HCT116 (cell line): ENCODE data around the gene HIBADH. TPM values are rescaled to one million over a fixed set of nuclear protein-coding genes. Genes with fewer than 3 reads are reported as not detected.

ENCODE experiments used
- ATAC-seq: fragments of 200-7000 bp; cut with Tn5 transposase; 2 replicates; pipeline ENCODE4 v1.9.1; 2020; ENCODE audit warnings: mild to moderate bottlenecking, moderate library complexity
- BruUV-seq: library from RNA; stranded (reverse); fragments of 400-500 nt; replicated peaks from 2 replicates; lab custom pipeline; 2021; lab: Mats Ljungman, UMichigan
- CTCF ChIA-PET: fragments of 300-600 bp; sonication (Branson Sonifier 250); formaldehyde crosslinking; loops from one replicate; lab custom pipeline; 2021; ENCODE audit warnings: antibody characterized with exemption; lab: Charles Lee
- POLR2A ChIA-PET: fragments of 300-600, 350-600 bp; sonication (Branson Sonifier 250); formaldehyde crosslinking; loops from one replicate; lab custom pipeline; 2021; ENCODE audit warnings: antibody characterized with exemption; lab: Charles Lee
- RAD21 ChIA-PET, 2 experiments: fragments of 300-600 bp; sonication (Branson Sonifier 250); formaldehyde crosslinking; loops; one replicate each; lab custom pipeline; 2023; ENCODE audit warnings: low total read pairs in 2 of 2; ENCODE audit not compliant: uncharacterized antibody in 2 of 2, unreplicated experiment in 2 of 2, low non-redundant PET in 1 of 2; lab: Charles Lee
- DNase-seq: peaks from one replicate; pipeline ENCODE4 v3.0.0-alpha.2; 2010; ENCODE audit warnings: low read depth, low spot score
- H2AFZ ChIP-seq: fragments of 200-600 bp; shearing (Covaris generic), sonication (generic); 2 replicates; pipeline ENCODE4 v1.6.1; 2017; ENCODE audit warnings: low read depth, mixed run types, mixed read lengths, antibody characterized with exemption, low read length; ENCODE audit not compliant: poor library complexity, severe bottlenecking
- H3K27ac ChIP-seq: 2 replicates; pipeline ENCODE4 v1.5.1; 2012; ENCODE audit warnings: low read depth, low read length
- H3K27me3 ChIP-seq: fragments of 200-600 bp; sonication (generic); 2 replicates; pipeline ENCODE4 v1.6.1; 2016; ENCODE audit warnings: mixed run types, low read length, mixed read lengths; ENCODE audit not compliant: insufficient read depth
- H3K36me3 ChIP-seq, 2 experiments: fragments of 200-500 bp in 1 of 2; fragments of 200-600 bp in 1 of 2; sonication (Bioruptor generic) in 1 of 2; sonication (generic) in 1 of 2; 2 replicates each; pipeline versions ENCODE4 v1.5.1 to v1.6.1; 2014 to 2016; ENCODE audit warnings: low read length in 2 of 2, inconsistent platforms in 1 of 2, mixed read lengths in 1 of 2, mixed run types in 1 of 2; ENCODE audit not compliant: insufficient read depth in 2 of 2, control insufficient read depth in 1 of 2
- H3K4me1 ChIP-seq, 2 experiments: fragments of 200-600 bp in 1 of 2; sonication (generic) in 1 of 2; 2 replicates each; pipeline versions ENCODE4 v1.5.1 to v1.6.1; 2012 to 2017; ENCODE audit warnings: low read length in 2 of 2, inconsistent platforms in 1 of 2, mild to moderate bottlenecking in 1 of 2, mixed read lengths in 1 of 2, mixed run types in 1 of 2, moderate library complexity in 1 of 2; ENCODE audit not compliant: insufficient read depth in 2 of 2, control insufficient read depth in 1 of 2
- H3K4me2 ChIP-seq: fragments of 200-600 bp; sonication (generic); 2 replicates; pipeline ENCODE4 v1.6.1; 2017; ENCODE audit warnings: mixed run types, low read length, mixed read lengths
- H3K4me3 ChIP-seq, 2 experiments: fragments of 200-600 bp in 1 of 2; sonication (generic) in 1 of 2; replicated peaks in 1 of 2; 2 replicates each; pipeline ENCODE4 v1.5.1; 2011 to 2016; ENCODE audit warnings: low read length in 2 of 2, control low read depth in 1 of 2, low read depth in 1 of 2, mild to moderate bottlenecking in 1 of 2, mixed read lengths in 1 of 2, mixed run types in 1 of 2
- H3K79me2 ChIP-seq: fragments of 200-600 bp; sonication (generic); 2 replicates; pipeline ENCODE4 v1.6.1; 2017; ENCODE audit warnings: mild to moderate bottlenecking, mixed run types, low read length, moderate library complexity, mixed read lengths; ENCODE audit not compliant: insufficient read depth
- H3K9ac ChIP-seq: fragments of 200-600 bp; sonication (generic); 2 replicates; pipeline ENCODE4 v1.6.1; 2016; ENCODE audit warnings: low read length, mixed read lengths
- H3K9me2 ChIP-seq: fragments of 200-600 bp; sonication (generic), shearing (Covaris generic); 2 replicates; pipeline ENCODE4 v1.6.1; 2017; ENCODE audit warnings: mixed run types, mild to moderate bottlenecking, moderate library complexity; ENCODE audit not compliant: insufficient read depth
- H3K9me3 ChIP-seq, 2 experiments: fragments of 200-500 bp in 1 of 2; fragments of 200-600 bp in 1 of 2; sonication (Bioruptor generic) in 1 of 2; sonication (generic) in 1 of 2; 2 replicates each; pipeline ENCODE4 v1.6.1; 2014 to 2017; ENCODE audit warnings: low read length in 2 of 2, mixed read lengths in 2 of 2, inconsistent platforms in 1 of 2, low read depth in 1 of 2, mild to moderate bottlenecking in 1 of 2, mixed run types in 1 of 2, moderate library complexity in 1 of 2; ENCODE audit not compliant: control insufficient read depth in 1 of 2, insufficient read depth in 1 of 2
- H4K20me1 ChIP-seq: fragments of 200-600 bp; sonication (generic), shearing (Covaris generic); 2 replicates; pipeline ENCODE4 v1.6.1; 2017; ENCODE audit warnings: mixed run types, mild to moderate bottlenecking, moderate library complexity; ENCODE audit not compliant: insufficient read depth
- CEBPB ChIP-seq: IDR thresholded peaks from 2 replicates; pipeline ENCODE4 v1.6.1; 2012; ENCODE audit warnings: low read depth
- EGR1 ChIP-seq: IDR thresholded peaks from 2 replicates; pipeline ENCODE4 v1.6.1; 2012; ENCODE audit warnings: low read depth
- ELF1 ChIP-seq: IDR thresholded peaks from 2 replicates; pipeline ENCODE4 v1.6.1; 2012; ENCODE audit warnings: low read depth, borderline replicate concordance
- EZH2 ChIP-seq: fragments of 200-600 bp; sonication (generic); IDR thresholded peaks from 2 replicates; pipeline ENCODE4 v1.6.1; 2017; ENCODE audit warnings: antibody characterized with exemption, mixed run types
- EZH2phosphoT487 ChIP-seq: fragments of 200-600 bp; IDR thresholded peaks from 2 replicates; pipeline ENCODE4 v1.6.1; 2018; ENCODE audit warnings: antibody characterized with exemption, borderline replicate concordance
- FOSL1 ChIP-seq: IDR thresholded peaks from 2 replicates; pipeline ENCODE4 v1.6.1; 2012; ENCODE audit warnings: low read depth
- JUND ChIP-seq: IDR thresholded peaks from 2 replicates; pipeline ENCODE4 v1.6.1; 2012
- POLR2A ChIP-seq: IDR thresholded peaks from 2 replicates; pipeline ENCODE4 v1.7.0; 2011; ENCODE audit warnings: borderline replicate concordance; ENCODE audit not compliant: insufficient read depth, insufficient read length; ENCODE audit errors: extremely low read depth
- SIN3A ChIP-seq: IDR thresholded peaks from 2 replicates; pipeline ENCODE4 v1.6.1; 2012; ENCODE audit warnings: low read depth
- SP1 ChIP-seq: IDR thresholded peaks from 2 replicates; pipeline ENCODE4 v1.6.1; 2012; ENCODE audit warnings: low read depth
- SRF ChIP-seq: IDR thresholded peaks from 2 replicates; pipeline ENCODE4 v1.6.1; 2012; ENCODE audit warnings: low read depth
- YY1 ChIP-seq: IDR thresholded peaks from 2 replicates; pipeline ENCODE4 v1.6.1; 2011; ENCODE audit warnings: low read length, low read depth, moderate library complexity, mild to moderate bottlenecking; ENCODE audit not compliant: insufficient replicate concordance; ENCODE audit errors: extremely low read depth
- ZFX ChIP-seq: fragments of 450-650 bp; IDR thresholded peaks from 2 replicates; pipeline ENCODE4 v1.6.1; 2017
- ZNF274 ChIP-seq: fragments of 200-500 bp; sonication (Bioruptor generic); IDR thresholded peaks from 2 replicates; pipeline ENCODE4 v1.6.1; 2014; ENCODE audit warnings: mild to moderate bottlenecking, low read depth, low read length, inconsistent platforms
- intact Hi-C: fragments of 100-400 bp; cut with micrococcal nuclease; formaldehyde crosslinking; loops from 2 replicates; pipeline ENCODE4 v1.10.0; 2022
- total RNA-seq: library from RNA; stranded (reverse); gene quantifications from one replicate; pipeline ENCODE4 v1.2.1, GENCODE V29; 2021; ENCODE audit not compliant: unreplicated experiment
- TF ChIP-seq, protein P1 (sequence below): IDR thresholded peaks from 2 replicates; pipeline ENCODE4 v1.6.1; 2012
- TF ChIP-seq, protein P2 (sequence below), 3 experiments: fragments of 200-600 bp in 1 of 3; sonication (generic) in 1 of 3; IDR thresholded peaks in 2 of 3; conservative IDR thresholded peaks in 1 of 3; 2 replicates each; pipeline ENCODE4 v1.5.1; 2012 to 2017; ENCODE audit warnings: low read depth in 2 of 3, low read length in 2 of 3, antibody characterized with exemption in 1 of 3, borderline replicate concordance in 1 of 3, control low read depth in 1 of 3, mild to moderate bottlenecking in 1 of 3, mixed read lengths in 1 of 3, mixed run types in 1 of 3, moderate library complexity in 1 of 3; ENCODE audit not compliant: insufficient read depth in 1 of 3
- TF ChIP-seq, protein P3 (sequence below): IDR thresholded peaks from 2 replicates; pipeline ENCODE4 v1.6.1; 2012; ENCODE audit warnings: low read depth
- TF ChIP-seq, protein P4 (sequence below): IDR thresholded peaks from 2 replicates; pipeline ENCODE4 v1.6.1; 2012
- TF ChIP-seq, protein P5 (sequence below): IDR thresholded peaks from 2 replicates; pipeline ENCODE4 v1.6.1; 2011; ENCODE audit warnings: mild to moderate bottlenecking, low read length, moderate library complexity; ENCODE audit not compliant: insufficient replicate concordance; ENCODE audit errors: extremely low read depth

Gene HIBADH
- total RNA-seq, 1 experiment from 2014 or later = 32.4 TPM

DNA sequence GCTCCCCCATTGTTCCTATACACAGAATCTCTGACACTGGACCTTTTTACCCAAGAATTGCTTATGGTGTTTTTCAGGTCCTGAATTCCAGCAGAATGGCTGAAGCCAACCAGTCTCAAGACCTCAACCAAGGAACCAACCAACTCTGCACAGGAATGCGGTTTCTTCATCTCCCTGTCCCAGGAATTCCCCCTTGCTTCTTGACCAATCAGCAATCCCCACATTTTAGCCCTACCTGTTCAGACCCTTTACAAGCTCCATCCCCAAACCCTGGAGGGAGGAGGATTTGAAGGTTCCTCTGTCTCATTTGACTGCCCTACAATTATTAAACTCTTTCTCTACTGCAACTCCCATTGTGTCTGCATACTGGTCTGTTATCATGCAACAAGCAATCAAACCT is 35.5 kb downstream of the HIBADH start:
- BruUV-seq = no TSS peak
- Histone ChIP-seq H3K4me1 (no peaks in the 10 kb centered on the region), H3K9me3 (no peaks in the 10 kb centered on the region), H3K79me2 (no peaks in the 10 kb centered on the region), H3K27ac (no peak overlapping the region), H4K20me1 (no peaks in the 10 kb centered on the region), H3K9ac (no peak overlapping the region), H3K4me3 (no peak overlapping the region), H3K4me2 (no peak overlapping the region), H3K36me3 (0 out of 4 replicates have a peak, but pooled peaks cover 0 to 3% of the 10 kb centered on the region in 2 experiments), H3K9me2 (no peaks in the 10 kb centered on the region), H2AFZ (no peak overlapping the region), H3K27me3 (no peaks in the 10 kb centered on the region)
- ChIA-PET RAD21 (no interaction called here), POLR2A (no interaction called here), CTCF (no interaction called here)
- no peak for DNase-seq
- TF ChIP-seq, protein P1, sequence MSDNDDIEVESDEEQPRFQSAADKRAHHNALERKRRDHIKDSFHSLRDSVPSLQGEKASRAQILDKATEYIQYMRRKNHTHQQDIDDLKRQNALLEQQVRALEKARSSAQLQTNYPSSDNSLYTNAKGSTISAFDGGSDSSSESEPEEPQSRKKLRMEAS = no peak
- TF ChIP-seq, protein P2, sequence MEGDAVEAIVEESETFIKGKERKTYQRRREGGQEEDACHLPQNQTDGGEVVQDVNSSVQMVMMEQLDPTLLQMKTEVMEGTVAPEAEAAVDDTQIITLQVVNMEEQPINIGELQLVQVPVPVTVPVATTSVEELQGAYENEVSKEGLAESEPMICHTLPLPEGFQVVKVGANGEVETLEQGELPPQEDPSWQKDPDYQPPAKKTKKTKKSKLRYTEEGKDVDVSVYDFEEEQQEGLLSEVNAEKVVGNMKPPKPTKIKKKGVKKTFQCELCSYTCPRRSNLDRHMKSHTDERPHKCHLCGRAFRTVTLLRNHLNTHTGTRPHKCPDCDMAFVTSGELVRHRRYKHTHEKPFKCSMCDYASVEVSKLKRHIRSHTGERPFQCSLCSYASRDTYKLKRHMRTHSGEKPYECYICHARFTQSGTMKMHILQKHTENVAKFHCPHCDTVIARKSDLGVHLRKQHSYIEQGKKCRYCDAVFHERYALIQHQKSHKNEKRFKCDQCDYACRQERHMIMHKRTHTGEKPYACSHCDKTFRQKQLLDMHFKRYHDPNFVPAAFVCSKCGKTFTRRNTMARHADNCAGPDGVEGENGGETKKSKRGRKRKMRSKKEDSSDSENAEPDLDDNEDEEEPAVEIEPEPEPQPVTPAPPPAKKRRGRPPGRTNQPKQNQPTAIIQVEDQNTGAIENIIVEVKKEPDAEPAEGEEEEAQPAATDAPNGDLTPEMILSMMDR (IDR thresholded peaks at IDR 0.05 in 2 of 3, conservative IDR thresholded peaks at IDR 0.05 in 1 of 3; ENCODE audit: borderline replicate concordance in 1 of 3, insufficient read depth in 1 of 3, low read depth in 2 of 3, low read length in 2 of 3) = no peak
- TF ChIP-seq SIN3A (no peak), POLR2A (no peak), JUND (no peak), CEBPB (no peak), SP1 (no peak), EGR1 (no peak), EZH2 (no peak), ZFX (no peak), EZH2phosphoT487 (no peak), SRF (no peak), ELF1 (no peak), FOSL1 (no peak), YY1 (no peak), ZNF274 (no peak)
- TF ChIP-seq, protein P3, sequence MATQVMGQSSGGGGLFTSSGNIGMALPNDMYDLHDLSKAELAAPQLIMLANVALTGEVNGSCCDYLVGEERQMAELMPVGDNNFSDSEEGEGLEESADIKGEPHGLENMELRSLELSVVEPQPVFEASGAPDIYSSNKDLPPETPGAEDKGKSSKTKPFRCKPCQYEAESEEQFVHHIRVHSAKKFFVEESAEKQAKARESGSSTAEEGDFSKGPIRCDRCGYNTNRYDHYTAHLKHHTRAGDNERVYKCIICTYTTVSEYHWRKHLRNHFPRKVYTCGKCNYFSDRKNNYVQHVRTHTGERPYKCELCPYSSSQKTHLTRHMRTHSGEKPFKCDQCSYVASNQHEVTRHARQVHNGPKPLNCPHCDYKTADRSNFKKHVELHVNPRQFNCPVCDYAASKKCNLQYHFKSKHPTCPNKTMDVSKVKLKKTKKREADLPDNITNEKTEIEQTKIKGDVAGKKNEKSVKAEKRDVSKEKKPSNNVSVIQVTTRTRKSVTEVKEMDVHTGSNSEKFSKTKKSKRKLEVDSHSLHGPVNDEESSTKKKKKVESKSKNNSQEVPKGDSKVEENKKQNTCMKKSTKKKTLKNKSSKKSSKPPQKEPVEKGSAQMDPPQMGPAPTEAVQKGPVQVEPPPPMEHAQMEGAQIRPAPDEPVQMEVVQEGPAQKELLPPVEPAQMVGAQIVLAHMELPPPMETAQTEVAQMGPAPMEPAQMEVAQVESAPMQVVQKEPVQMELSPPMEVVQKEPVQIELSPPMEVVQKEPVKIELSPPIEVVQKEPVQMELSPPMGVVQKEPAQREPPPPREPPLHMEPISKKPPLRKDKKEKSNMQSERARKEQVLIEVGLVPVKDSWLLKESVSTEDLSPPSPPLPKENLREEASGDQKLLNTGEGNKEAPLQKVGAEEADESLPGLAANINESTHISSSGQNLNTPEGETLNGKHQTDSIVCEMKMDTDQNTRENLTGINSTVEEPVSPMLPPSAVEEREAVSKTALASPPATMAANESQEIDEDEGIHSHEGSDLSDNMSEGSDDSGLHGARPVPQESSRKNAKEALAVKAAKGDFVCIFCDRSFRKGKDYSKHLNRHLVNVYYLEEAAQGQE = no peak
- TF ChIP-seq, protein P4, sequence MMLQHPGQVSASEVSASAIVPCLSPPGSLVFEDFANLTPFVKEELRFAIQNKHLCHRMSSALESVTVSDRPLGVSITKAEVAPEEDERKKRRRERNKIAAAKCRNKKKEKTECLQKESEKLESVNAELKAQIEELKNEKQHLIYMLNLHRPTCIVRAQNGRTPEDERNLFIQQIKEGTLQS = no peak
- TF ChIP-seq, protein P5, sequence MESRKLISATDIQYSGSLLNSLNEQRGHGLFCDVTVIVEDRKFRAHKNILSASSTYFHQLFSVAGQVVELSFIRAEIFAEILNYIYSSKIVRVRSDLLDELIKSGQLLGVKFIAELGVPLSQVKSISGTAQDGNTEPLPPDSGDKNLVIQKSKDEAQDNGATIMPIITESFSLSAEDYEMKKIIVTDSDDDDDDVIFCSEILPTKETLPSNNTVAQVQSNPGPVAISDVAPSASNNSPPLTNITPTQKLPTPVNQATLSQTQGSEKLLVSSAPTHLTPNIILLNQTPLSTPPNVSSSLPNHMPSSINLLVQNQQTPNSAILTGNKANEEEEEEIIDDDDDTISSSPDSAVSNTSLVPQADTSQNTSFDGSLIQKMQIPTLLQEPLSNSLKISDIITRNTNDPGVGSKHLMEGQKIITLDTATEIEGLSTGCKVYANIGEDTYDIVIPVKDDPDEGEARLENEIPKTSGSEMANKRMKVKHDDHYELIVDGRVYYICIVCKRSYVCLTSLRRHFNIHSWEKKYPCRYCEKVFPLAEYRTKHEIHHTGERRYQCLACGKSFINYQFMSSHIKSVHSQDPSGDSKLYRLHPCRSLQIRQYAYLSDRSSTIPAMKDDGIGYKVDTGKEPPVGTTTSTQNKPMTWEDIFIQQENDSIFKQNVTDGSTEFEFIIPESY = no peak
- intact Hi-C loops = no loop called here
- no peak for ATAC-seq
